ENCODE measurements around the gene KCNIP3.

DNA sequence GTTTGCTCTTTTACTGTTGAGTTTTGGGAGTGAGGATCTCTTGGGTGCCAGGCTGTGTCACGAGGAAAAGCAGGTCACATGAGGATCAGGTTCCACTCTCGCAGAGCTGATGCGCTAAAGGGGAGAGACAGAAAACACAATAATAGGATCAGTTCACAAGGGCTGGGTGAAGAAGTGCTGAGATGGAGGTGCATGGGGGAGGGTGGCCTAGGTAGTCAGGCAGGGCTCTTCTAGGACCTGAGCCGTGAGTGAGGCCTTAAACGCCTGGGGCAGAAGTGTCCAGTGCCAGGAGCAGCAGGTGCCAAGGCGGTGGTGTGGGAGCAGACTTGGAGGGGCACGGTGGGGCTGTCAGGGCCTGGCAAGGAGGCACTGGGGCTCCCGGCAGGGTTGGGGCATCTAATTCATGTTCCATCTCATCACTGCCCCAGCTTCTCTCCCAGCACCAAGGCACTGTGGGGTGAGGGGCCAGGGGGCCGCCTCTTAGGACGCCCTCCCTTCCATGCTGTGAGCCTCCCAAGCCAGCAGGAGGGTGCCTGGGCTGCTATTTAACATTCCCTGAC, 9.3 kb downstream of the KCNIP3 start:
- TF ChIP-seq POLR2AphosphoS5 (IDR thresholded peaks at IDR 0.05; ENCODE audit: borderline replicate concordance, low read depth, low read length) (no peak), EZH2 (IDR thresholded peaks at IDR 0.05) (no peak)
